NCI-H748 treated with DMSO at 0.1 percent for 48 hours (cell line): ENCODE results near the gene C16orf54.
A peak's percentile ranks its signal among the peaks of the same experiment; 100 is the strongest.
"Not testable (repeated sequence)": the region's sequence is repeated elsewhere in the genome, so short reads cannot be mapped to it uniquely, and the experiment has no call there.

Experiments used
- DNase-seq: peaks from one replicate; lab custom pipeline; 2025; lab: John Stamatoyannopoulos, UW

The C16orf54 gene

GRCh38 chr16:29767062-29767461 lies 21.3 kb upstream of the C16orf54 start:
- no peak for DNase-seq

GRCh38 chr16:29766571-29766970 lies 20.8 kb upstream of the C16orf54 start:
- DNase-seq = no peak

GRCh38 chr16:29765167-29766032 lies 19.6 kb upstream of the C16orf54 start:
- DNase-seq = peak; percentile 80

GRCh38 chr16:29763326-29763725 lies 17.5 kb upstream of the C16orf54 start:
- DNase-seq = no peak

- no peak for DNase-seq
Measured at GRCh38 chr16:29761882-29762281, 16.1 kb upstream of the C16orf54 start.

- not testable (repeated sequence) for DNase-seq
Measured at GRCh38 chr16:29761280-29761651, 15.5 kb upstream of the C16orf54 start.

GRCh38 chr16:29760567-29761279 lies 14.9 kb upstream of the C16orf54 start:
- DNase-seq = peak; percentile 0

- DNase-seq = no peak
Measured at GRCh38 chr16:29757950-29758466, 12.2 kb upstream of the C16orf54 start.

GRCh38 chr16:29757086-29757485 lies 11.3 kb upstream of the C16orf54 start:
- not testable (repeated sequence) for DNase-seq

- no peak for DNase-seq
Measured at GRCh38 chr16:29756654-29757053, 10.9 kb upstream of the C16orf54 start.

- no peak for DNase-seq
Measured at GRCh38 chr16:29753516-29753915, 7.7 kb upstream of the C16orf54 start.

GRCh38 chr16:29748760-29749149 lies 3.0 kb upstream of the C16orf54 start:
- DNase-seq = not testable (repeated sequence)

- no peak for DNase-seq
Measured at GRCh38 chr16:29747947-29748759, 2.4 kb upstream of the C16orf54 start.

- not testable (repeated sequence) for DNase-seq
Measured at GRCh38 chr16:29746518-29746917, 728 bp upstream of the C16orf54 start.

GRCh38 chr16:29745121-29745852 lies 503 bp downstream of the C16orf54 start:
- DNase-seq = no peak

GRCh38 chr16:29744541-29745101 lies 1.2 kb downstream of the C16orf54 start:
- DNase-seq = no peak

GRCh38 chr16:29743827-29744531 lies 1.8 kb downstream of the C16orf54 start:
- no peak for DNase-seq

- no peak for DNase-seq
Measured at GRCh38 chr16:29743475-29743826, 2.3 kb downstream of the C16orf54 start.

- DNase-seq = no peak
Measured at GRCh38 chr16:29742683-29743275, 3.0 kb downstream of the C16orf54 start.

- DNase-seq = not testable (repeated sequence)
Measured at GRCh38 chr16:29740630-29741015, 5.2 kb downstream of the C16orf54 start.
